Neural crest cell (in vitro differentiated cells): ENCODE results near the gene NMUR1. TPM values are rescaled to one million over a fixed set of nuclear protein-coding genes. Genes with fewer than 3 reads are reported as not detected.

ENCODE experiments used
- DNase-seq: peaks from one replicate; pipeline ENCODE4 v3.0.0; 2021; ENCODE audit warnings: low read depth, mixed read lengths, low spot score
- H3K27ac Mint-ChIP-seq: one replicate; pipeline ENCODE4 v1.8.0; 2021; ENCODE audit warnings: mild to moderate bottlenecking, mixed read lengths; ENCODE audit not compliant: unreplicated experiment
- H3K27me3 Mint-ChIP-seq: 2 replicates; pipeline ENCODE4 v1.8.0; 2021; ENCODE audit warnings: low read depth, mild to moderate bottlenecking, mixed read lengths
- H3K36me3 Mint-ChIP-seq: 2 replicates; pipeline ENCODE4 v1.8.0; 2021; ENCODE audit warnings: low read depth, mild to moderate bottlenecking, mixed read lengths
- H3K4me1 Mint-ChIP-seq: 2 replicates; pipeline ENCODE4 v1.8.0; 2021; ENCODE audit warnings: mixed read lengths
- H3K4me3 Mint-ChIP-seq: one replicate; pipeline ENCODE4 v1.8.0; 2021; ENCODE audit warnings: mild to moderate bottlenecking, mixed read lengths
- H3K9me3 Mint-ChIP-seq: 2 replicates; pipeline ENCODE4 v1.8.0; 2021; ENCODE audit warnings: mixed read lengths
- total RNA-seq: library from RNA; stranded (reverse); gene quantifications from 2 replicates; pipeline ENCODE4 v1.2.1, GENCODE V29; 2021
- TF ChIP-seq, protein P1 (sequence below): fragments of 200-600 bp; sonication (generic); conservative IDR thresholded peaks from 2 replicates; pipeline ENCODE4 v1.5.0; 2021; ENCODE audit warnings: antibody characterized with exemption, mild to moderate bottlenecking

Gene NMUR1
- total RNA-seq, 1 donor from 2014 or later: not detected

DNA sequence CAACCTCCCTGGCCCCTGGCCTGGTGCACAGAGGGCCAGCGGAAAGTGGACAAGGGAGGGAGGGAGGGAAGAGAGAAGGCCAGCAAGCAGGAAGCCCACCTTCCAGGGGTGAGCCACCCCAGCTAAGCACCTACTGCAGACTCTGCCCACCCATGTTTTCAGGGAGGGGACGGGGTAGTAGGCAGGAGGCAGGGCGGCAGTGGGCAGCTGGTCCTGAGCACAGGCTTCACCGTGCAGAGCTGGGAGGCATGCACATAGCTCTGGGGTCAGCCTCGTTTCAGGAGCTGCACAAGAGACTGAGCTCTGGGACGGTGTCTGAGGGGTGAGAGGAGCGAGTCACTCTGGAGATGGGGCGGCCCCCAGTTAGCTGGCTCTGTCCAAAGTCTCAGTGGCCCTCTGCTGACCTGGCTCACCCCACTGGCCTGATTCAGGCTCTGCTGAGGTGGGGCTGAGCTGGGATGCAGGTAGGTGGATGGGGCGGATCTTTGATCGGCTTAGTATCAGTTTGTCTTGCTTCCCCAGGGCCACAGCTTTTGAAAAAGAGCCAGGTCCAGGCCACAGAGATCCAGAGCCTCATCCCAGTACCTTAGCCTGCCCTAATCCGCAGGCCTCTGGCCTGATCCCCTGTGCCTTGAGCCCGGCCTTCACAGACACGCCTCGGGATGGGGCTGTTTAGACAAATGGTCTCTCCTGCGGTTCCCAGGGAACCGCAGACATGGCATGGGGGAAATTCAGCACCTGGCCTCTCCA is 3.7 kb downstream of the NMUR1 start:
- no peaks in the 10 kb centered on the region for H3K36me3 Mint-ChIP-seq
- H3K4me1 Mint-ChIP-seq: no peaks in the 10 kb centered on the region
- TF ChIP-seq, protein P1, sequence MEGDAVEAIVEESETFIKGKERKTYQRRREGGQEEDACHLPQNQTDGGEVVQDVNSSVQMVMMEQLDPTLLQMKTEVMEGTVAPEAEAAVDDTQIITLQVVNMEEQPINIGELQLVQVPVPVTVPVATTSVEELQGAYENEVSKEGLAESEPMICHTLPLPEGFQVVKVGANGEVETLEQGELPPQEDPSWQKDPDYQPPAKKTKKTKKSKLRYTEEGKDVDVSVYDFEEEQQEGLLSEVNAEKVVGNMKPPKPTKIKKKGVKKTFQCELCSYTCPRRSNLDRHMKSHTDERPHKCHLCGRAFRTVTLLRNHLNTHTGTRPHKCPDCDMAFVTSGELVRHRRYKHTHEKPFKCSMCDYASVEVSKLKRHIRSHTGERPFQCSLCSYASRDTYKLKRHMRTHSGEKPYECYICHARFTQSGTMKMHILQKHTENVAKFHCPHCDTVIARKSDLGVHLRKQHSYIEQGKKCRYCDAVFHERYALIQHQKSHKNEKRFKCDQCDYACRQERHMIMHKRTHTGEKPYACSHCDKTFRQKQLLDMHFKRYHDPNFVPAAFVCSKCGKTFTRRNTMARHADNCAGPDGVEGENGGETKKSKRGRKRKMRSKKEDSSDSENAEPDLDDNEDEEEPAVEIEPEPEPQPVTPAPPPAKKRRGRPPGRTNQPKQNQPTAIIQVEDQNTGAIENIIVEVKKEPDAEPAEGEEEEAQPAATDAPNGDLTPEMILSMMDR: no peak
- H3K27ac Mint-ChIP-seq: no peak overlapping the region
- DNase-seq: no peak
- peaks cover 27% of the 10 kb centered on the region for H3K27me3 Mint-ChIP-seq
- H3K9me3 Mint-ChIP-seq: no peaks in the 10 kb centered on the region
- H3K4me3 Mint-ChIP-seq: no peak overlapping the region

DNA sequence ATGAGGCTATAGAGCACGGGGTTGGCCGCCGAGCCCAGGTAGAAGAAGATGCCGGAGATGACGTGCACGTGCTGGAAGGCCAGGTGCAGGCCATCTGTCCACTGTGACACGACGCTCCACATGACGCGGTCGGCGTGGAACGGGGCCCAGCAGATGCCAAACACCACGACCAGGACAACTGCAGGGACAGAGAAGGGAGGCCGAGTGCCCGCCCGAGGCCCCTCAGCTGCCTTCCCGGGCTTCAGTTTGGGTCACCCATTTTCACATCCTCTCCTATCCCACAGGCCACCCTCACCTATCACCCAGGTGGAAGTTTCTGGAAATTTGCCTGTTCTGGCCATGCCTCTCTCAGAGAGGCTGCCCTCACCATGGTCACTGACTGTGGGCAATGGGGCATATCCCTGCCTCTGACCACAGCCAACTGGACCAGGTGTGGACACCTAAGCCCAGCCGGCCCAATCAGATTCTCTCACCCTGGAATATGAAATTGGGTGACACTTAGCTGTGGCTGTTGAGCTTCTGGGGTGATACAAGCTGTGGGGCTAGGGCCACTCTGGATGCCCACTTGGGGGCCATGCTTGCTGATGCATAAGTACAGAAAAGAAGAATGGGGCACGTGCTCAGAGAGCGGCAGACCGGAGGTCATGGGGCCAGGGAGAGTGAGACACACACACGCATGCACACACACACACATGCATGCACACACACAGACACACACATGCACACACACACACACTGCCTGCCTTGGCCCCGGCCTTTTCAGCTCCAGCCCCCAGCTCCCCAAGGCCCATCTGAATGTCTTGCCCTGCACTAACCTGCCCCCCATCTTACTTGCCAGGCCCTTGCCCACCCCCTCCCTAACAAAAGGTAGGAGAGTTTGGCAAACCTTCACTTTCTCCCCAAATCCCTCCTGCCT is 4.7 kb downstream of the NMUR1 start:
- Mint-ChIP-seq H3K4me3 (no peak overlapping the region), H3K27ac (no peak overlapping the region), H3K4me1 (no peaks in the 10 kb centered on the region), H3K9me3 (no peaks in the 10 kb centered on the region), H3K36me3 (no peaks in the 10 kb centered on the region), H3K27me3 (peaks cover 17% of the 10 kb centered on the region)
- TF ChIP-seq, protein P1: no peak
- DNase-seq: no peak

DNA sequence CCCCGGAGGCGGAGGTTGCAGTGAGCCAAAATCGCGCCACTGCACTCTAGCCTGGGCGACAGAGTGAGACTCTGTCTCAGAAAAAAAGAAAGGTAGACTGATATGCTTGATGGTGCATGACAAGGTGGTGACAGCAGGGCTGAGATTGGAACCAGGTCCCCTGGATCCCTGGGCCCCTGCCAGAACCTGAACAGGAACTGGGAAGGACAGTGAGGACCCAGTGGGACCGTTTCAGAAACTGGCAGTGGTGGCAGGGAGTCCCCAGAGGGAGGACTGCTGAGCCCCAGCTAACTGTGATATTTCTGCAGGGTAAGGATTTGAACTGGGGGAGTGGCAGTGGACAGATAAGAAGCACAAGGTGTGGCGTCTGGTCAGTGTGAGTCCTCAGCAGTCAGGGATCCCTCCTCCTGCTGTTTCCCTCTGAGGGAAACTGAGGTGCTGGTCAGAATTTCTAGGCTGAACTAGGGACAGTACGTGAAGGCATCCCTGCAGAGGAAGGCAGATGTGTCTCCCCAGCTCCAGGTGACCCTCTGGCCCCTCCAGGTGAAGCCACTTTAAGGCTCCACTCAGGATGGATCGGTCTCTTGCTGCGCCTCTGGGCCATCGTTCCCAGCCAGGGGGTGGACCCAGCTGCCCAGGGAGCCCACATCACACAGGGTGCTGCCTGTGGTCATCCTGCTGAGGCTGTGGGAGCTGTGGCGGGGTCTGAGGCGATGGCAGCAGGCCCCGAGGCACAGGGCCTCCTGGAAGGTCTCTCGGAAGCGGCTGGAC is 5.6 kb downstream of the NMUR1 start:
- peaks cover 14% of the 10 kb centered on the region for H3K27me3 Mint-ChIP-seq
- TF ChIP-seq, protein P1: no peak
- no peaks in the 10 kb centered on the region for H3K4me1 Mint-ChIP-seq
- H3K36me3 Mint-ChIP-seq: no peaks in the 10 kb centered on the region
- no peaks in the 10 kb centered on the region for H3K9me3 Mint-ChIP-seq
- DNase-seq: no peak
- H3K27ac Mint-ChIP-seq: no peak overlapping the region
- H3K4me3 Mint-ChIP-seq: no peak overlapping the region

DNA sequence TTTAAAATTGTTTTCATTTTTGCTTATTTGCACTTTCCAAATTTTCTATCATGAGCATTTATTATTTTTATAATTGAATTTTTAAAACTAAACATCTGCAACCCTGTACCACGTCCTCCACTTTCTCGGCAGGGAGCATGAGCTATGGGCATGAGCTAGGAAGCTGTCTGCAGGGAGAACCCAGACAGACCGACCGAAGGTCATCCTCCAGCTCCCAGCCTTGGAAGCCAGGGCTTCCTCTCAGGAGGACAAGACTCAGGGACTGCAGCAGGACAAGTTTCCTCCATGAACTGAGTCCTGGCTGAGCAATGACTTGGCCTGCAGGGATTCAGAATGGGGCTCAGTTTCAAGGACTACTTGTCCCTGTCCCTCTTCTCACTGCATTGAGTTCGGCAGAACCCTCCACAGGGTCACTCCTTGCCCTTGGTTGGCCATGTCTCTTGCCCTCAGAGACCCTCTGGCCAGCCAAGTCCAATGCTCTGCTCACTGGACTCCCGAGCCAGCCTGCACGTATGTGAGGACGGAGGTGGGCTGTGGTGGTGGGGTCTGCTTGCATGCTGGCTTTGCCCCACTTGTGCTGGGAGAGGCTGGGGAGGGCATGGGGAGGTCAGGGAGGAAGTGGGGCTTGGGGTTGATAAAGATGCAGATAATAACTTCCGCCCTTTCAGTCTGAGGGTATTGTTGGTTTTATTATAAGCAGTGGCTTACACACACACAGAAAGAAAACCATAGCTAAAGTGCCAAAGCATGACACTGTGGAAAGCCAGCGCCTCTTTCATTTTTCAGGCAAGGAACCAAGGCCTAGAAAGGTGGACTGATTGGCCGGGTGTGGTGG is 6.6 kb downstream of the NMUR1 start:
- no peak overlapping the region for H3K4me3 Mint-ChIP-seq
- DNase-seq: no peak
- no peaks in the 10 kb centered on the region for H3K9me3 Mint-ChIP-seq
- H3K27ac Mint-ChIP-seq: no peak overlapping the region
- H3K27me3 Mint-ChIP-seq: peaks cover 4% of the 10 kb centered on the region
- no peaks in the 10 kb centered on the region for H3K36me3 Mint-ChIP-seq
- no peaks in the 10 kb centered on the region for H3K4me1 Mint-ChIP-seq
- TF ChIP-seq, protein P1: no peak
